HG03139 (cell line): ENCODE results near the gene ZDHHC4.
A peak's percentile ranks its signal among the peaks of the same experiment; 100 is the strongest.
"Not testable (repeated sequence)": the region's sequence is repeated elsewhere in the genome, so short reads cannot be mapped to it uniquely, and the experiment has no call there.

Source experiments
- ATAC-seq: cut with Tn5 transposase; IDR thresholded peaks from one replicate; pipeline ENCODE4 v1.9.1; 2021; ENCODE audit not compliant: unreplicated experiment

The ZDHHC4 gene

GRCh38 chr7:6631605-6632004 is 54.4 kb downstream of the ZDHHC4 start:
- no peak for ATAC-seq

GRCh38 chr7:6634021-6634420 is 56.8 kb downstream of the ZDHHC4 start:
- no peak for ATAC-seq

DNA sequence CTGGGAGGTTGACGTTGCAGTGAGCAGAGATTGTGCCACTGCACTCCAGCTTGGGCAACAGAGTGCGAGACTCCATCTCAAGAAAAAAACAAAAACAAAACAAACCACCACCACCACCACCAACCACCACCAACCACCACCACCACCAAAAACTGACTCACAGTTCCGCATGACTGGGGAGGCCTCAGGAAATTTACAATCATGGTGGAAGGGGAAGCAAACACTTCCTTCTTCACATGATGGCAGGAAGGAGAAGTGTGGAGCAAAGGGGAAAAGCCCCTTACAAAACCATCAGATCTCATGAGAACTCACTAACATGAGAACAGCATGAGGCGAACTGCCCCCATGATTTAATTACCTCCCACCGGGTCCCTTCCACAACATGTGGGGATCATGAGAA is 57.7 kb downstream of the ZDHHC4 start:
- ATAC-seq = not testable (repeated sequence)

DNA sequence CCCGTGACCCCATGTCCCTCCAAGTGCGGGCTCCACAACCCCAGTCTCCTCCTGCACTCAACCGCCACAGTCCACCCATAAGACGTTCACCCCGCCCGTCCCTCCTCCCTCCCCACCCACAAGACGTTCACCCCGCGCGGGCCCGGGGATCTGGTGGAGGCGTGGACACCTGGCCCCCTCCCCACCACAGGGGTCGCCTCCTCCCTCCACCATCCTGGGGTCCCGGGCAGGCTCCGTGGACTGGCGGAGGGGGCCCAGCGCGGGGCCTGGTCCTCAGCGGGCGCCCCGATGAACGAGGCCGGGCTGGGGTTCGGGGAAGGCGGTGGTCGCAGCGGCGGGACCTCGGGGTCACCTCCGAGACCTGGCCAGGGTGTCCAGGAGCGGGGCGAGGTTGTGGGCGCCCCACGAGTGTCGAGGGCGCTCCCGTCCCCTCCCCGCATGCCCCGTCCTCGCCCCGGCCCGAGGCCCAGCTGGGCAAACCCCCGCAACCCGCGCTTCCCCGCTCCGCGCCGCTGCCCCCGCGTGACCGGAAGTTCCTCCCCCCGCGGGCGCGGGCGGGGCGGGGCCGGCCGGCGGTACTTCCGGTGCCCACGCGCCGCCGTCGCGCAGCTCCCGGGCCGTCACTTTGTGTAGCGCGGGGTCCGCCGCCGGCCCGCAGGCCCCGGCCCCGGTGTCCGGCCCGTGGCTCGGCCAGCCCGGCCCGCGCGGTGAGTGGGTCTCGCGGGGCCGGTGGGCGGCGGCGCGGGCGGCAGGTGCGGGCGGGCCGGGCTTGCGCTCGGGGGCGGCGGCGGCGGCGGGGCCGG is 59.7 kb downstream of the ZDHHC4 start, which contains the start of gene ZNF316:
Gene ZNF316, plus strand, starts transcription at position 578 of the 803 bp plus-strand sequence. CDS start 5,092 bp downstream, outside the sequence.
- ATAC-seq = peak; percentile 65

- ATAC-seq = peak; percentile 80
These were observed 60.4 kb downstream of the ZDHHC4 start for GRCh38 chr7:6637544-6638229.
